NCI-H510A treated with DMSO at 0.1 percent for 48 hours (cell line): ENCODE data around the gene RASGRF1.

ENCODE experiments used
- DNase-seq: peaks from one replicate; lab custom pipeline; 2025; lab: John Stamatoyannopoulos, UW

The RASGRF1 gene

DNA sequence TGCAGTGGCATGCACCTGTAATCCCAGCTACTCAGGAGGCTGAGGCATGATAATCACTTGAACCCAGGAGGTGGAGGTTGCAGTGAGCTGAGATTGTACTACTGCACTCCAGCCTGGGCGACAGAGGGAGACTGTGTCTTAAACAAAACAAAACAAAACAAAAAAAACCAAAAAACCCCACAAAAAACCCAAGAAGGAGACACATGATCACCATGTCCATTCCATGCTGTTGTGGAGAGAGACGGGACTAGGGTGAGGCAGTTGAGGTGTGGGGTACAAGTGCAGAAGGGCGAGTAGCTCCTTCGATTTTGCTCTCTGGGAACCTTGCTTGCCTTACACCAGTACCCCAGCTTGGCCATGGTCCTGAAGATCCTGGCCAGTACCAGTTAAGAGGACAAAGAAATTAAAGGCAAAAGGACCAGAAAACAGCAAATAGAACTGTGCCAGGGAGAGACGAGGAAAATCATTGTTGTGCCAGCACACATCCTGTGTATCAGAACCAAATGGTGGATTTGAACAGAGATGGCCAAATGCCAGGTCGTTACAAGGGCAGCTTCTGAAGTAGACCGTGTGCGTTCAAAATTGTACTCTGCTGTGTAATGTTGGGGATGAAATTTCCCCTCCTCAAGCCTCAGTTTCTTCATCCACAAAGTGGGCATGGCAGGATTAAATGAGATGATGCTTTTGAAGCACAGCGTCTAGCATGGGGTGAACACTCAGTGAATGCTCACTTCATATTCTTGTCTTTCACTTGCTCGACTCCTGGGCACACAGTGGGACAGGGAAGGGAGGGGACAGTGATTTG is 102.8 kb downstream of the RASGRF1 start:
- no peak for DNase-seq

DNA sequence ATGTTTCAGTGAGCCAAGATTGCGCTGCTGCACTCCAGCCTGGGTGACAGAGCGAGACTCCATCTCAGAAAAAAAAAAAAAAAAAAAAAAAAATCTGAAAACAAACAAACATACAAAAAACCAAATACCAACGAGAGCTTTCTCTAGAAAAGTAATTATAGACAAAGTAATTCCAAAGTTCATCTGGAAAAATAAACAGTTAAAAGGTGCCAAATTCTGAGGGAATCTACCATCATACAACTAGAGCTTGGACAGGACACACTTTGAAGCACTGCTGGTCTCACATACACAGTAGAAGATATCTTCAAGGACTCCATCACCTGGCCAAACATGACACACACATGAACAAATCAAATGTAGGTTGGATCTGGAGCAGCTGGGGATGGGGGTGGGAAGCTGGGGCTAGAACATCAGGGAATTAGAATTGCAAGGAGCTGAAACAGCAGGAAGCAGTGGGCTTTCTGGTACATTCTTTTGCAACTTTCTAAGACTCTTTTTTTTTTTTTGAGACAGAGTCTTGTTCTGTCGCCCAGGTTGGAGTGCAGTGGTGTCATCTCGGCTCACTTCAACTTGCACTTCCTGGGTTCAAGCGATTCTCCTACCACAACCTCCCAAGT is 104.6 kb downstream of the RASGRF1 start:
- DNase-seq: no peak

DNA sequence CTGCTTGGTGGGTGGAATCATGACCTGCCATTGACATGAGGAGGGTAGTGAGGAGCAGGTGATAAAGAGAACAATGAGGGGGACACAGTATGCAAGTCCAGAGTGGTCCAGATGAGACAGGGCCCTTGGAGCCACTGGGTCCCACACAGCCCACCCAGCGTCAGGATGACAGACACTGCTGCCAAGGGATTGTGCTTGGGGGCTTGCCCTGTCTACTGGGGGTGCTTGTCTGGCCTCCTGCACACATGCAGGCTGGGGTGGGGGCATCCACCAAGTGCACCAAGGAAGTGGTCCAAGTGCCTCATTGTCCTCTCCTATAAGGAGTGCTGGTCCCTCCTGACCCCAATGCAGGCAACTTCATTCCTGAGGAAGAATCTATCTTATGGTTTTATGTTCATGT is 106.5 kb downstream of the RASGRF1 start:
- no peak for DNase-seq

DNA sequence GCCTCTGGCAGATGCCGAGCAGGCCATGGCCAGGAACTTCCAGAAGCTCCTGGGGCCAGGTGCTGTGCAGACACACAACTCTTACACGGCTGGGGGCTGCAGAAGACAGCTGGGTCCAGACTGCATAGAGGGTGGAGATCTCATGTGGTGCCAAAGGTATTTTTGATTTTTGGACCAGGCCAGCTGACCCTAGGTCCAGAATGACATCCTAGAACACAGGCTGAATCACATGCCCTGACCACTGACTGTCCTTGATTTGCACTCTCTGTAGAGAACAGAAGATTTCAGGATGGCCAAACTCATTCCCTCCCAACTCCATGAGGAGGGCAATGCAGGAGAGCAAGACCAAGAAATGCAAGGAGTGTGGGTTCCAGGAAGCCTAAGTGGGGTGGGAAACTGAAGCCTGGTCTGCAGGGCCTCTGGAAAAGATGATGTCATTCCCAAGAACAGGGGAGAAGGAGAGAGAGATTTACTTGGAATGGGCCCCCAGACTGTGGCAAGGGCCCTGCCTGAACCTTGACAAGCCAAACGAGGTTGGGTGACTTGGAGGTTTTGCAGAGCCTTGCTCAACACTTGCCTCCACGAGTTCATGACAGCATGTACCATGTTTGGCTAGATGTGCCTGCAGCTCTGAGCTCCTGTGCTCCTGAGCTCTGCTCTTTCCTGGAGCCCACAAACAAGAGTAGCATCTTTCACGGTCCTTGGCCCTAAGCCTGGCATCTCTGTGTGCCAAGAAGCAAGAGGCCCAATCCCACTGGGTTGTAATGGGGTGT is 107.2 kb downstream of the RASGRF1 start:
- no peak for DNase-seq

DNA sequence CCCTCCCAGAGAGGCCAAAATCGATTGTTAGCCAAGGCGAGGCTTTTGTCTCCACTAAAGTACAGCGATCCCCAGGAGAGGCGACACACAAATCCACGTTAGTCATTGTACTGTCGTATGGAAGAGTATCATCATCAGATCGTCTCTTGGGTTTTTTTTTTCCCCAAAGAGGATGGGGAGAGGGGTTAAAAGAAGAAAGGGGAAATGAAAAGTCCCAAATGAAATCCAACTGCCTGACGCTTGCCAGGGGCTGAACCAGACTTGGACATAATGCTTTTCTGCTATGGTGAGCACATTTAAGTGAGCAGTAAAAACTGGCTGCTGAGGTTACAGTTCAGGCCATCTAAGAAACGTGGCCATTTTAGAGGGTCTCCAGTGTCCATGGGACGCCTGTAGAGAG is 107.8 kb downstream of the RASGRF1 start:
- DNase-seq: no peak

DNA sequence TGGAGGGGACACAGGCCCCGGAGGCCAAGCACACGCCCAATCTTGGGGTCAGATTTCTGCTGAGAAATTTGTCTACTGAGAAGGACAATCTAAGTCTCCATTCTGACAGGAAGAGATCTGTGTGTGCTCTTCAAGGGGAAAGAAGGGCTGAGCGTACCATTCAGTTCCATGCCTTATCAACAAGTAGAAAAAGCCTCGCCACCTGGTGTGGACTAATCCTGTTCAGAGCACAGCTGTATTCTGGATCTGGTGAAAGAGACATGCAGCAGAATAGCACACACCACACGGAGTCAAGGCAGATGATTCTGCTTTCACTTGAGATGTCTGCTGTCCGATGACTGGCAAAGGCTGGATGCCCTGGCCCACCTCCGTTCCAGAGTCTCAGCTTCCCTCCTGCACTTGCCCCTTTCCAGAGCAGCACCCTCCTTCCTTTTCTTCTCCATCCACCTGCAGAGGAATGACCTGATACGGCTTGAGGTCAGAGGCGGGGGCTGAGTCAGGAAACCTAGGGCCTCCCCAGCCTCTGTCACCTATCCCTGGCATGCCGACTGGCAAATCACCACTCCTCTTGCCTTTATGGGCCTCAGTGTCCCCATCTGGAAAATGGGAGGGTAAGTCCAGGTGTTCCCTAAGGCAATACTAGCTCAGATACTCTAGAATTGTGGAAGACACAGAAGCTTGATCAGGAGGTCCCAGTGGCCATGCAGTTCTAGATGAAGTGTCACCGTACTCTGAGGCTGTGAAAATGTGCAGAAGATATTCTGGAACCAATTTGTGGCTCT is 108.9 kb downstream of the RASGRF1 start:
- no peak for DNase-seq

DNA sequence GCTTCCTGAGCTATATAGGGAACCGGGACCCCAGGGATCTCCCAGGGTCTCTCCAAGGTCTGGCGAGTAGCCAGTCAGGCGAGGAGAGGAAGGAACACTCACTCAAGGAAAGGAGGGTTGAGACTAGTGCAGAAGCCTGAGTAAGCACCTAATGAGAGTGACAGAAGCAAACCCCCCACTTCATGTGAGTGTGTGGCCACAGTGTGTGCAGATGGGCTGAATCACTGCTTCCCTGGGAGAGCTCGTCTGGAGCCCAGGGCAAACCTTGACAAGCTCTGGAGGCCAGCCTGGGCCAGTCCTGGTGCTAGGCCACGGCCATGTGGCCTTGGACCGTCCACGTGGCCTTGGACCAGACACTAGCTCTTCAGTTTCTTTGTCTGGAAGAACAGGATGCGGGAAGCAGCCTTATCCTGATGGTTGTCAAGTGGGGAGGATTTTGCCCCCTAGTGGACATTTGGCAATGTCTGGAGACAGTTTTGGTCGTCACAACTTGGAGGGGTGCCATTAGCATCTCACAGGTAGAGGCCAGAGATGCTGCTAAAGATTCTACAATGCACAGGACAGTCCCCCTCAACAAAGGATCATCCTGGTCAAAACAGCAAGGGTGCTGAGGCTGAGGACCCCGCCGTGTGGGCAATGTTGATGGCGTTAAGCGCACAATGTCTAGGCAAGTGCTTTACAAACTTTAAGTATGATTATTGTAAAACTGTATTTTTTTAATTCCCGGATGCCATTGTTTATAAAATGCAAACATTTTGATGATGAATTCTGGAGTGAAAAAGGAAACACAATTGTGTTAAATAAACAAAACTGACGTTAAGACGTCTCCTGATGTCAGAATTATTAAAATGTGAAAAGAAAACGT is 110.9 kb downstream of the RASGRF1 start:
- DNase-seq: peak; percentile 27

DNA sequence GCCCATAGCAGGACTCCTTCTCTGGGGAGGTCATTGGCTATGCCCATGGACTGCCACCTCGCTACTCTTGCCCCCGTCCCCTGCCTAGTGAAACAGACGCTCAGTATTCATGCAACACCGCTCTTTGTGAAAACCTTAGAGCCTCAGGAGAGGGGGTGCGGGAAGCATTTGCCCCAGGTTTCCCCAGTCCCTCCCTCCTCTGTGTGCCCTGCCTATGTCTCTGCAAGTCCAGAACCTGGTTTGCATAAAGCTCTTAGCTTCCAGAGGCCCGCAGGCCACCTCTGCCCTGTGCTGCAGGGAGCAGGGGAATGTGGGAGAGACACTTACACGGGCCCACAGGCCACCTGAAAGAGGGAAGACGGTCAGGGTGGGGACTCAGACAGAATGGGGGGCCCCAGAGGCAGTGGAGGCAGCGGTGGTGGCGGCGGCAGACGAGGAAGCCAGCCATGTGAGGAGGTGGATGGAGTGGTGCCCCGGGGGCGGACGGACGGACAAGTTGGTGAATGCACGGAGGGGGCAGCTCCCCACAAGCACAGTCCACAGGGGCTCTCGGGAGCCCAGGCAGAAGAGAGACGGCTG is 111.9 kb downstream of the RASGRF1 start:
- DNase-seq: no peak

DNA sequence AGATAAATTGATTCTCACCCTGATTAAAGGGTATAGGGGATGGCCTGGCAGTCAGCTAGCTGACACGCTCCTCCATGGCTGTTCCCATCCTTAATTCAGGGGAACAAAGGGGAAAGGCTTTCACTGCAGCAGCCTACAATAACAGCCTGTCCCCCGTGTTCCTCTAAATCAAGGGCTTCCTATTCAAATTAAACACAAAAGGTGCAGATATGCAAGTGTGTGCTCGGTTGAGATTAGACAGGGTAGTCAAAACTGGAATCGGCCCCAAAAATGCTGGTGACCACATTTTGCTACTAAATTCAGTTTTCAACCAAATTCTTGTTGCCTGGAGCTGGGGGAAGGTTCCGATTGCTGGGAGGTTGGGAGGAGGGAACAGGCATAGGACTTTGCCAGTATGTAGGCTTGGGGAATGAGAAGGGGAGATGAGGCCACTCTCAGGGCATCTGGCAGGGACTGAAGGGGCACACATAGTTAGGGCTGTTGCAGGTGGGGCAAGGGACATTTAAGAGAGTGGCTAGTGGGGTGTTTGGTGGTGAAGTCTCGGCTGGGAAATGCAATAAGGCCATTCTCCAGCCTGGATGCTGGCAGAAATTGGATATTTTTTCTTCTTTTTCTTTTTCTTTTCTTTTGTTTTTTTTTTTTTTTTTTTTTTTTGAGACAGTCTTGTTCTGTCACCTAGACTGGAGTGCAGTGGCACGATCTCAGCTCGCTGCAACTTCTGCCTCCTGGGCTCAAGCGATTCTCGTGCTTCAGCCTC is 112.8 kb downstream of the RASGRF1 start:
- no peak for DNase-seq

DNA sequence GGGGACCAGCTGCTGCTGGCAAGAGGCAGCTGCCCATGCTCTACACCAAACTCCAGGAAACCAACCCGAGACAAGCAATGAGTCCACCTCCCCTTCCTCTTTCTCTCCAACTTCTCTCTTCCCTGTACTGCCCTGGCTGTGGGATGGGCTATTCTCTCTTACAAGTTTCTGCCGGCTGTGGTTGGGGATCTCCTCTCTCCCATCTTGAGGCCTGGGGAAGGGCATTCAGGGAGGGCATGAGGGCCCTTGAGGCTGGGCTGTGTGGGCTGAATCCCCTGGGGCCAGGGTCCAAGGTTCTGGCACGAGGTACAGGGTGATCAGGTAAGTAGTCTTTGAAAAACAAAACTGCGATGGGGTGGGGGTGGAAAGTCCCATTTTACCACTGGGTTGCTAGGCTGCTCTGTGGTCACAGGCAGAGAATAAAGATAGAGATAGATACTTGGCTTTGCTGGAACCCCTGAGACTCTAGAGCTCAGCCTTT is 113.4 kb downstream of the RASGRF1 start:
- no peak for DNase-seq

DNA sequence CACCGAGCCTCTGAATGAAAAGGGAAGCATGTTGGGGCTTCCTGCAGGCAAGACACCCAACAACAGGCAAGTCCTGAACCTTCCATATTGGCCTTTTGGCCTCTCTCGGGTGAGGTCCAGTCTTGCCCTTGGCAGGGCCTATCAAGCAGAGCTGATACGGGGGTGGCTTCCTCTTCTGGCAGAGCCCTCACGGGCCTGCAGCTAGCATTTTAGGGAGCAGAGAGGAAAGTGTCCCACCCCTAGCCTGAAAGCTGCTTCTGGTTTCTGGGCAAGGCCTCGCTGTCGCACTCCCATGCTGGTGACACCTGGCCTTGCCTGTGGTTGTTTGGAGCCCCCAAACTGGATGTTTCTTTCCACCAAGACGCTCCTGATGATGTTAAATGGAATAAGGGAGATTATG is 113.9 kb downstream of the RASGRF1 start:
- DNase-seq: no peak

DNA sequence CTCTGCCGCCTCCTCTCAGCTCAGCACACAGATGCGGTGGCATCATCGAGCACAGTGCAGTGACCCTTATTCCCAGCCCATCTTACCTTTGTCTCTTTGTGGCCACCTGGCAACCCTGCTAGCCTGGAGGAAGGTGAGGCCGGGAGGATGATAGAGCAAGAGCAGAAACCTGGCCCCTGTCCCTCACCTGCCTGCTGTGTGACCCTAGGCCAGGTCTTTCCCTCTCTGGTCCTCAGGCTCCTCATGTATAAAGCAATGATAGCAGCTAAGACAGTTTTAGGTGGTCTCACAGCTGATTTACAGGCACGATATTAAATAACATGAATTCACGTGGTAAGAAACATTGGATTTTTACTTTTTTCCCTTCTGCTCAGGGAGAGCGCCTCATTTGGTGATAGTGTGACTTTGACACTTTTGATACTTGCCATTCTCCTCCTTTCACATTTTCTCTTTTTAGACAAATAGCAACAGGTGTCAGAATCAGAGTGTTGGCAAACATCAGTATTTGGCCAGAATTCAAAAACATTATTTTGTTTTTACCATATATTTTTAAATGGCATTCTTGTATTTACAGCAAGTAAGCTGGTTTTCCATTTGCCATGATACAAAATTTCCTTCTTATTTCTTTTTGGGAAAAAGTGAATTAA is 116.2 kb downstream of the RASGRF1 start:
- no peak for DNase-seq

DNA sequence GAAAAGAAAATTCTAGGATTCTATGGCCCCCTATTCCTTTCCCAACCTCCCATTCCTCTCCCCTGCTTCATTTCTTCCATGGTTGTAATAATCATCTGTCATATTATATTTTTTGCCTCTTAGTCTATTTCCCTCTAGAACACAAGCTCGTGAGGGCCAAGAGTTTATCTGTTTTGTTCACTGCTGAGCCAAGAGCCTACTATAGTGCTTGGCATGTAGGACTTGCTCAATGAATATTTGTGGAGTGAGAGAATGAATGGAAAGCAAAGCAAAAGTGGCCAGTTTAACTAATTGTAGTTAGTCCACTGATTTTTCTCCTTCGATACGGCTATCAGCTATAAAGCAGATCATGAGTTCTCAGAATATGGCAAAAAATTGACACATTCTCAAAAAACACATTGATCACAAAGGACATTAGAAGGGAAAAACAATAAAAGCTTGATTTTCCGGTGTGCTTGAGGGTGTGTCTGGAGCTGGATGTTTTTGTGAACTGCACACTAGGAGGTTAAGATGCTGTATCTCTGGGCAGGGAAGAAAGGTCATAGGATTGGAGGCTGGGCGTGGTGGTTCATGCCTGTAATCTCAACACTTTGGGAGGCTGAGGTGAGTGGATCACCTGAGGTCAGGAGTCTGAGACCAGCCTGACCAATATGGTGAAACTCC is 120.8 kb downstream of the RASGRF1 start:
- DNase-seq: no peak

DNA sequence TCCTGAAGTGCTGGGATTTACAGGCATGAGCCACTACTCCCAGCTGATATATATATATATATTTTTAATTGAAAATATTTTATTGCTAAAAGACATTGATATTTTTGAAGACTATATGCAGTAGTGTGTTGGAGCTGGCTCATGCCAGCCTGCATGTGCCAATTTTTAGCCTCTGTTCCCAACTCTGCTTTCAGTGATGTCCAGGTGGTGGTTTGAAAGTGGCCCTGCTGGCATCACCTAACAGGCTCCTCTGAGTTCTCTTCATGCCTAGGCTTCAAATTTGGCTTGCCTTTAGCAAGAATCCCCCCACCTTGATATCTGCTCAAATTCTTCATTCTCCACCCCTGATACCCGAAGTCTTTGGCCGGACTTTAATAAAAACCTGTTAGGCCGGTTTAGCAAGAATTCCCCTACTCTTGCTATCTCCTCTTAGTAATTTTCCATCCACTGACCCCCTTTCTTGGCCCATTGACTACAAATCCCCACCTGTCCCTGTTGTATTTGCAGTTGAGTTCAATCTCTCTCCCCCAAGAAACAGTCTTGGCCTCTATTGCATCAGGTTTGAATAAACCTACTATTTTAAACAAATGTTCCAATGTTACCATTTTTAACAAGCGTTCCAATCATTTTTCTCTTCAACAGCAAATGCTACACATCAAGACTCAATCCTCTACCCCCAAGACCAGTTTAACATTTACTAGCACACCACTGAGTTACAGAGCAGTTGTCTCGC is 121.9 kb downstream of the RASGRF1 start:
- DNase-seq: peak; percentile 16

DNA sequence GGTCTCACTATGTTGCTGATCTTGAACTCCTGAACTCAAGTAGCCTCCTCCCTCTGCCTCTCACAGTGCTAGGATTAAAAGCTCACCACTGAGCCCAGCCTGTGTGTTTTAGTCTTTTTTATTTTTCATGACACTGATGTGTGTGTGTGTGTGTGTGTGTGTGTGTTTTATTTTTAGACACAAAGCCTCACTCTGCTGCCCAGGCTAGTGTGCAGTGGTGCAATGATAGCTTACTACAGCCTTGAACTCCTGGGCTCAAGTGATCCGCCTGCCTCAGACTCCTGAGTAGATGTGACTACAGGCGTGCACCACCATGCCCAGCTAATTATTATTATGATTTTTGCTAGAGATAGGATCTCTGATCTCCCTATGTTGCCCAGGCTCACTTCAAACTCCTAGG is 122.5 kb downstream of the RASGRF1 start:
- DNase-seq: no peak

DNA sequence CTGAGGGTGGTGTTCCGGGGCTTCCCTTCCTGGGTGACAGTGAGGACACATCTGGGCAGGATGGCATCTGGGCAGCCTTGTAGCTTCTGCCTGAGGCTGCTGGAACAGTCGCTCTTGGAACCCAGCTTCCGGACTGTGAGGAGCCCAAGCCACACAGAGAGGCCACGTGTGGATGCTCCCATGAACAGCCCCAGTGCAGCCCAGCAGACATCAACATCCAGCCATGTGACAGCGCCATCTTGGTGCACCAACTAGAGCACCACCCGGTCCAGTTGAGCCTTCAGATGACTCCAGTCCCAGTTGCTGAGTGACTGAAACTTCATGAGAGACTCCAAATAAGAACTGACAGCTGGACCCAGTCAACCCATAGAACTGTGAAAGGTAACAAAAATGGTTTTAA is 130.3 kb downstream of the RASGRF1 start:
- DNase-seq: no peak

DNA sequence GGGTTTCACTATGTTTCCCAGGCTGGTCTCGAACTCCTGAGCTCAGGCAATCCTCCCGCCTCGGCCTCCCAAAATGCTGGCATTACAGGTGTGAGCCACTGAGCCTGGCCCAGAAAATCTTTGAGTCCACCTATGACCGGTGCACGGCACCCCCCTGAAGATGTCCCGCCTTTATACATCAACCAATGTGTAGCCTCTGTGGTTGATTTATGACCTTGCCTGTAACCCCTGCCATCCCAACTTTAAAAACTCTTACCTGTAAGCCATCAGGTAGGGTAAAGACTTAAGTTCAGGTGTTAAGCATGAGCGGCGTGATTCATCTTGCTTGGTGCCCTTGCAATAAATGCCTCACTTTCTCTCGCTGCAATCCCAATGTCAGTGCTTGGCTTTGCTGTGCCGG is 131.2 kb downstream of the RASGRF1 start:
- no peak for DNase-seq

DNA sequence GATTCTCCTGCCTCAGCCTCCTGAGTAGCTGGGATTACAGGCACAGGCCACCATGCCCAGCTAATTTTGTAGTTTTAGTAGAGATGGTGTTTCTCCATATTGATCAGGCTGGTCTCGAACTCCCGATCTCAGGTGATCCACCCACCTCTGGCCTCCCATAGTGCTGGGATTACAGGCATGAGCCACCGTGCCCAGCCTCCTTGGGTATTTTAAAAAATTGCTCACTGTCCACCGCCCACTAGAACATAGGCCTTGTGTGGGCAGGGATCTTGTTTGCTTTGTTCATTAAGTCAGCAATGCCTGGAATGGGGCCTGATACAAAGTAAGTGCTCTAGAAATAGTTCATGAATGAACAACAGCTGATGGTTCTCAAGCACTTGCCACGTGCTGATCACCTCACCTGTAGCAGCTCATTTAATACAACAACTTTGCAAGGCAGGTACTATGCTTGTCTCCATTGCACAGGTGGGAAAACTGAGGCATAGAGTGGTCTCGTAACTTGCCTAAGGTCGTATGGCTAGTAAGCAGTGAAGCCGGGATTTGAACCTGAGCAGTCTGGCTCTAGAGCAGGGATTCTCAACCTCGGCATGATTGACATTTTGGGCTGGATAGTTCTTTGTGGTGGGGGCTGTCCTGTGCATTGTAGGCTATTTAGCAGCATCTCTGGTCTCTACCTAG is 133.0 kb downstream of the RASGRF1 start:
- no peak for DNase-seq
